H9 (cell line): ENCODE results near the gene ISCA1. TPM values are rescaled to one million over a fixed set of nuclear protein-coding genes. Genes with fewer than 3 reads are reported as not detected.

ENCODE experiments used
- DNase-seq: peaks from one replicate; pipeline ENCODE4 v3.0.0-alpha.2; 2017
- H2AFZ ChIP-seq: one replicate; pipeline ENCODE4 v1.6.1; 2013; ENCODE audit warnings: mild to moderate bottlenecking, low read length, control low read depth, moderate library complexity
- H2AK5ac ChIP-seq: 2 replicates; pipeline ENCODE4 v1.6.1; 2013; ENCODE audit warnings: low read length, control low read depth, mixed read lengths; ENCODE audit not compliant: insufficient read length
- H2BK120ac ChIP-seq: one replicate; pipeline ENCODE4 v1.6.1; 2013; ENCODE audit warnings: low read depth, mild to moderate bottlenecking, low read length, control low read depth, inconsistent platforms; ENCODE audit not compliant: poor library complexity, severe bottlenecking
- H2BK12ac ChIP-seq: 2 replicates; pipeline ENCODE4 v1.6.1; 2013; ENCODE audit warnings: low read length, control low read depth, mixed read lengths, low read depth; ENCODE audit not compliant: insufficient read length
- H2BK15ac ChIP-seq: 2 replicates; pipeline ENCODE4 v1.6.1; 2013; ENCODE audit warnings: low read depth, low read length, control low read depth
- H2BK20ac ChIP-seq: one replicate; pipeline ENCODE4 v1.6.1; 2013; ENCODE audit warnings: low read depth, mild to moderate bottlenecking, low read length, control low read depth, inconsistent platforms; ENCODE audit not compliant: poor library complexity, severe bottlenecking
- H2BK5ac ChIP-seq: 2 replicates; pipeline ENCODE4 v1.6.1; 2013; ENCODE audit warnings: low read length, control low read depth, mixed read lengths; ENCODE audit not compliant: insufficient read length
- H3K14ac ChIP-seq: 2 replicates; pipeline ENCODE4 v1.6.1; 2013; ENCODE audit warnings: low read length, control low read depth; ENCODE audit not compliant: insufficient read depth
- H3K18ac ChIP-seq: 2 replicates; pipeline ENCODE4 v1.6.1; 2013; ENCODE audit warnings: low read depth, mild to moderate bottlenecking, mixed read lengths, low read length, control low read depth; ENCODE audit not compliant: insufficient read length
- H3K23ac ChIP-seq: 2 replicates; pipeline ENCODE4 v1.6.1; 2013; ENCODE audit warnings: low read length, control low read depth, mixed read lengths, low read depth; ENCODE audit not compliant: insufficient read length
- H3K23me2 ChIP-seq: 2 replicates; pipeline ENCODE4 v1.6.1; 2013; ENCODE audit warnings: low read depth, mild to moderate bottlenecking, mixed read lengths, low read length, control low read depth; ENCODE audit not compliant: insufficient read length, poor library complexity, severe bottlenecking
- H3K27ac ChIP-seq: 2 replicates; pipeline ENCODE4 v1.5.1; 2013; ENCODE audit warnings: low read length, control low read depth, mixed read lengths, low read depth; ENCODE audit not compliant: insufficient read length
- H3K27me3 ChIP-seq: 2 replicates; pipeline ENCODE4 v1.6.1; 2013; ENCODE audit warnings: low read length, control low read depth, inconsistent platforms; ENCODE audit not compliant: insufficient read depth
- H3K4ac ChIP-seq: 2 replicates; pipeline ENCODE4 v1.6.1; 2013; ENCODE audit warnings: low read depth, mild to moderate bottlenecking, control low read depth, inconsistent platforms, low read length, moderate library complexity
- H3K4me1 ChIP-seq: 2 replicates; pipeline ENCODE4 v1.6.1; 2013; ENCODE audit warnings: low read length, control low read depth, inconsistent platforms; ENCODE audit not compliant: insufficient read depth
- H3K4me2 ChIP-seq: 2 replicates; pipeline ENCODE4 v1.6.1; 2013; ENCODE audit warnings: low read length, control low read depth, mixed read lengths; ENCODE audit not compliant: insufficient read length, insufficient read depth
- H3K56ac ChIP-seq: 2 replicates; pipeline ENCODE4 v1.6.1; 2013; ENCODE audit warnings: low read depth, mild to moderate bottlenecking, mixed read lengths, low read length, control low read depth; ENCODE audit not compliant: insufficient read length
- H3K79me1 ChIP-seq: 2 replicates; pipeline ENCODE4 v1.6.1; 2013; ENCODE audit warnings: low read depth, mild to moderate bottlenecking, moderate library complexity, low read length, control low read depth, inconsistent platforms; ENCODE audit not compliant: insufficient read depth, poor library complexity, severe bottlenecking
- H3K79me2 ChIP-seq: 2 replicates; pipeline ENCODE4 v1.6.1; 2013; ENCODE audit warnings: low read length, control low read depth, inconsistent platforms; ENCODE audit not compliant: insufficient read depth
- H3K9ac ChIP-seq: 2 replicates; pipeline ENCODE4 v1.6.1; 2013; ENCODE audit warnings: low read length, control low read depth, mixed read lengths; ENCODE audit not compliant: insufficient read length; ENCODE audit errors: extremely low read depth
- H3K9me3 ChIP-seq: one replicate; pipeline ENCODE4 v1.6.1; 2013; ENCODE audit warnings: low read depth, low read length, inconsistent platforms; ENCODE audit not compliant: control insufficient read depth
- H3T11ph ChIP-seq: one replicate; pipeline ENCODE4 v1.6.1; 2013; ENCODE audit warnings: mild to moderate bottlenecking, low read length, control low read depth, inconsistent platforms
- H4K20me1 ChIP-seq: one replicate; pipeline ENCODE4 v1.6.1; 2013; ENCODE audit not compliant: control insufficient read depth, insufficient read length, insufficient read depth
- H4K5ac ChIP-seq: 2 replicates; pipeline ENCODE4 v1.6.1; 2013; ENCODE audit warnings: low read depth, mild to moderate bottlenecking, mixed read lengths, low read length, control low read depth; ENCODE audit not compliant: insufficient read length
- H4K8ac ChIP-seq: replicated peaks from 2 replicates; pipeline ENCODE4 v1.6.1; 2013; ENCODE audit warnings: low read length, control low read depth, mixed read lengths, low read depth; ENCODE audit not compliant: insufficient read length
- H4K91ac ChIP-seq: 2 replicates; pipeline ENCODE4 v1.6.1; 2013; ENCODE audit warnings: low read depth, mild to moderate bottlenecking, moderate library complexity, mixed read lengths, low read length, control low read depth; ENCODE audit not compliant: insufficient read length
- H3K27ac Mint-ChIP-seq, 3 experiments: 2 replicates in 2 of 3; 3 replicates in 1 of 3; pipeline ENCODE4 v1.8.0; 2020 to 2021; ENCODE audit warnings: mixed read lengths in 3 of 3, mild to moderate bottlenecking in 1 of 3, moderate library complexity in 1 of 3
- H3K27me3 Mint-ChIP-seq: 2 replicates; pipeline ENCODE4 v1.8.0; 2021; ENCODE audit warnings: low read depth, mild to moderate bottlenecking, moderate library complexity, mixed read lengths
- H3K36me3 Mint-ChIP-seq, 3 experiments: 2 replicates in 2 of 3; 3 replicates in 1 of 3; pipeline ENCODE4 v1.8.0; 2020 to 2021; ENCODE audit warnings: low read depth in 3 of 3, mixed read lengths in 3 of 3; ENCODE audit not compliant: insufficient read depth in 1 of 3
- H3K4me1 Mint-ChIP-seq, 2 experiments: 2 replicates each; pipeline ENCODE4 v1.8.0; 2020; ENCODE audit warnings: mixed read lengths in 2 of 2
- H3K4me3 Mint-ChIP-seq, 2 experiments: 2 replicates in 1 of 2; 3 replicates in 1 of 2; pipeline ENCODE4 v1.8.0; 2020 to 2021; ENCODE audit warnings: mild to moderate bottlenecking in 2 of 2, mixed read lengths in 2 of 2, moderate library complexity in 1 of 2
- H3K9me3 Mint-ChIP-seq, 2 experiments: 2 replicates in 1 of 2; 3 replicates in 1 of 2; pipeline ENCODE4 v1.8.0; 2020; ENCODE audit warnings: mild to moderate bottlenecking in 2 of 2, mixed read lengths in 2 of 2, moderate library complexity in 1 of 2
- WGBS: extraction: QIAGEN DNeasy Blood & Tissue Kit; methylation state at CpG from one replicate; pipeline ENCODE4 v1.1.7; 2013; ENCODE audit warnings: missing lambda C conversion rate, low lambda C conversion rate, mixed read lengths; ENCODE audit not compliant: insufficient read length; ENCODE audit errors: extremely low coverage; 5-methylcytosine and 5-hydroxymethylcytosine counted together
- total RNA-seq: library from RNA; stranded (reverse); gene quantifications from 2 replicates; pipeline ENCODE4 v1.2.1, GENCODE V29; 2021
- TF ChIP-seq, protein P1 (sequence below): fragments of 200-600 bp; sonication (generic); conservative IDR thresholded peaks from 3 replicates; pipeline ENCODE4 v1.8.0; 2021; ENCODE audit warnings: antibody characterized with exemption, mild to moderate bottlenecking

ISCA1 gene
- total RNA-seq, 1 experiment from 2014 or later: 33.3 TPM

DNA sequence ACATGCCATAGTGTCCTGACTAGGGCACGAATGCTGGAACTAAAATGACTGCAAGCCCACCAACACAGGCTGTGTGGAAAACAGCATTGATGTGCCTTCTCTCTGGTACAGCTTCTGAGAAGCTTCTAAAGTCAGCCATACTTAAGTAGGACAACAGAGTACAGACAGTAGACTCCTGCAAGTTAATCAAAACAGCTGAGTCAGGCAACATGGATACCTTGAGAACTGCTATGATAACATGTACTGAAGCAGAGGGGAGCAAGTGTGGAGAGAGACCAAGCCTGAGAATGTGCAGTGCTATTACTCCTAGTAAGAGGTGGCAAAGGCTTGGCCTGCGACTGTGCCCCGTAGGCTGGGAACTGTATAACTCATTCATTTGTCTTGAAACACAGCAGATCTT, 2.5 kb downstream of the ISCA1 start:
- H3K4me1 Mint-ChIP-seq: peaks cover 16 to 17% of the 10 kb centered on the region in 2 experiments
- no CpG with 5 or more reads among the region's 3 CpGs for WGBS
- Histone ChIP-seq H2BK5ac (no peak overlapping the region), H3K79me2 (peaks cover 13% of the 10 kb centered on the region; the same call in 1 of the 2 replicates), H2BK120ac (no peak overlapping the region), H3T11ph (no peak overlapping the region), H3K9me3 (no peaks in the 10 kb centered on the region), H4K5ac (no peak overlapping the region), H4K20me1 (no peaks in the 10 kb centered on the region), H3K4me2 (no peak overlapping the region), H4K8ac (no peak overlapping the region), H3K4me1 (no peaks in the 10 kb centered on the region; the same call in 1 of the 2 replicates), H3K27ac (no peak overlapping the region), H3K23me2 (peaks cover 5% of the 10 kb centered on the region), H3K9ac (no peak overlapping the region), H2BK12ac (no peak overlapping the region), H2BK20ac (no peak overlapping the region), H2BK15ac (no peak overlapping the region), H2AFZ (no peak overlapping the region), H2AK5ac (no peak overlapping the region), H3K4ac (no peak overlapping the region), H3K56ac (no peak overlapping the region), H3K79me1 (no peaks in the 10 kb centered on the region), H3K18ac (no peak overlapping the region), H3K23ac (no peak overlapping the region), H4K91ac (no peak overlapping the region), H3K27me3 (no peaks in the 10 kb centered on the region), H3K14ac (no peak overlapping the region)
- DNase-seq: no peak
- TF ChIP-seq, protein P1, sequence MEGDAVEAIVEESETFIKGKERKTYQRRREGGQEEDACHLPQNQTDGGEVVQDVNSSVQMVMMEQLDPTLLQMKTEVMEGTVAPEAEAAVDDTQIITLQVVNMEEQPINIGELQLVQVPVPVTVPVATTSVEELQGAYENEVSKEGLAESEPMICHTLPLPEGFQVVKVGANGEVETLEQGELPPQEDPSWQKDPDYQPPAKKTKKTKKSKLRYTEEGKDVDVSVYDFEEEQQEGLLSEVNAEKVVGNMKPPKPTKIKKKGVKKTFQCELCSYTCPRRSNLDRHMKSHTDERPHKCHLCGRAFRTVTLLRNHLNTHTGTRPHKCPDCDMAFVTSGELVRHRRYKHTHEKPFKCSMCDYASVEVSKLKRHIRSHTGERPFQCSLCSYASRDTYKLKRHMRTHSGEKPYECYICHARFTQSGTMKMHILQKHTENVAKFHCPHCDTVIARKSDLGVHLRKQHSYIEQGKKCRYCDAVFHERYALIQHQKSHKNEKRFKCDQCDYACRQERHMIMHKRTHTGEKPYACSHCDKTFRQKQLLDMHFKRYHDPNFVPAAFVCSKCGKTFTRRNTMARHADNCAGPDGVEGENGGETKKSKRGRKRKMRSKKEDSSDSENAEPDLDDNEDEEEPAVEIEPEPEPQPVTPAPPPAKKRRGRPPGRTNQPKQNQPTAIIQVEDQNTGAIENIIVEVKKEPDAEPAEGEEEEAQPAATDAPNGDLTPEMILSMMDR: no peak
- peaks cover 5 to 14% (median 12%) of the 10 kb centered on the region in 3 experiments; a peak in 5 of 7 replicates for H3K36me3 Mint-ChIP-seq
- H3K4me3 Mint-ChIP-seq: peak overlapping the region; percentile 69 to 88
- peaks cover 9% of the 10 kb centered on the region for H3K27me3 Mint-ChIP-seq
- H3K27ac Mint-ChIP-seq: 0 out of 7 replicates have a peak overlapping the region, but pooled peaks of 1 of the 3 experiments have one; percentile 17
- H3K9me3 Mint-ChIP-seq: no peaks in the 10 kb centered on the region
